DMS79 treated with DMSO at 0.1 percent for 48 hours (cell line): ENCODE data around the gene IL4R.

Experiments
- DNase-seq: peaks from one replicate; lab custom pipeline; 2025; lab: John Stamatoyannopoulos, UW

IL4R gene

GRCh38 chr16:27359051-27359450, 45.3 kb downstream of the IL4R start:
- DNase-seq, result no peak

GRCh38 chr16:27359615-27360014, 45.8 kb downstream of the IL4R start:
- no peak for DNase-seq

- DNase-seq, result no peak
These were observed 48.2 kb downstream of the IL4R start for GRCh38 chr16:27361987-27362386.

- no peak for DNase-seq
These were observed 48.9 kb downstream of the IL4R start for GRCh38 chr16:27362570-27363245.

GRCh38 chr16:27363246-27363632, 49.5 kb downstream of the IL4R start:
- DNase-seq, result no peak

GRCh38 chr16:27363797-27364196, 50.0 kb downstream of the IL4R start:
- no peak for DNase-seq

- DNase-seq, result no peak
These were observed 50.8 kb downstream of the IL4R start for GRCh38 chr16:27364493-27365141.

GRCh38 chr16:27365142-27366089, 51.6 kb downstream of the IL4R start:
- no peak for DNase-seq

- no peak for DNase-seq
These were observed 53.1 kb downstream of the IL4R start for GRCh38 chr16:27366687-27367460.

GRCh38 chr16:27367461-27368357, 53.9 kb downstream of the IL4R start:
- DNase-seq, result no peak

GRCh38 chr16:27368358-27368722, 54.6 kb downstream of the IL4R start:
- DNase-seq, result no peak

- no peak for DNase-seq
These were observed 56.0 kb downstream of the IL4R start for GRCh38 chr16:27369806-27370205.

- no peak for DNase-seq
These were observed 56.5 kb downstream of the IL4R start for GRCh38 chr16:27370318-27370717.

GRCh38 chr16:27373312-27373711, 59.5 kb downstream of the IL4R start:
- no peak for DNase-seq

GRCh38 chr16:27374221-27374803, 60.5 kb downstream of the IL4R start:
- DNase-seq, result no peak

- DNase-seq, result no peak
These were observed 61.1 kb downstream of the IL4R start for GRCh38 chr16:27374804-27375425.

GRCh38 chr16:27377666-27378485, 64.1 kb downstream of the IL4R start:
- DNase-seq, result no peak

GRCh38 chr16:27378871-27379481, 65.2 kb downstream of the IL4R start:
- no peak for DNase-seq

- DNase-seq, result no peak
These were observed 66.1 kb downstream of the IL4R start for GRCh38 chr16:27379919-27380318.
